Large intestine (tissue), 3 donors: ENCODE measurements around the gene FERMT2. TPM values are rescaled to one million over a fixed set of nuclear protein-coding genes. Genes with fewer than 3 reads are reported as not detected.
"Not testable (repeated sequence)": the region's sequence is repeated elsewhere in the genome, so short reads cannot be mapped to it uniquely, and the experiment has no call there.

Experiments
- DNase-seq, 2 donors: peaks; one replicate each; pipeline versions ENCODE4 v3.0.0 to v3.0.0-alpha.2; 2013
- H3K27ac ChIP-seq: one replicate; pipeline ENCODE4 v1.5.1; 2013; ENCODE audit warnings: low read length
- H3K27me3 ChIP-seq: 2 replicates; pipeline ENCODE4 v1.6.1; 2013; ENCODE audit warnings: low read length; ENCODE audit not compliant: control insufficient read depth, insufficient read depth
- H3K36me3 ChIP-seq: 2 replicates; pipeline ENCODE4 v1.6.1; 2013; ENCODE audit warnings: low read length; ENCODE audit not compliant: control insufficient read depth, insufficient read depth
- H3K4me1 ChIP-seq: one replicate; pipeline ENCODE4 v1.6.1; 2013; ENCODE audit warnings: low read length; ENCODE audit not compliant: control insufficient read depth, insufficient read depth
- H3K4me3 ChIP-seq: one replicate; pipeline ENCODE4 v1.5.1; 2013; ENCODE audit warnings: low read length
- H3K9me3 ChIP-seq: one replicate; pipeline ENCODE4 v1.6.1; 2013; ENCODE audit warnings: mild to moderate bottlenecking, low read depth, low read length, moderate library complexity; ENCODE audit not compliant: control insufficient read depth
- WGBS: methylation state at CpG from one replicate; pipeline ENCODE4 v1.1.5; 2013; ENCODE audit warnings: low lambda C conversion rate; ENCODE audit not compliant: insufficient coverage; 5-methylcytosine and 5-hydroxymethylcytosine counted together
- polyA plus RNA-seq: library from polyadenylated mRNA; unstranded; fragments of 120-200 nt; gene quantifications from one replicate; pipeline ENCODE4 v1.2.1, GENCODE V29; 2013

Gene FERMT2
- polyA plus RNA-seq, 1 donor = 61.1 TPM

DNA sequence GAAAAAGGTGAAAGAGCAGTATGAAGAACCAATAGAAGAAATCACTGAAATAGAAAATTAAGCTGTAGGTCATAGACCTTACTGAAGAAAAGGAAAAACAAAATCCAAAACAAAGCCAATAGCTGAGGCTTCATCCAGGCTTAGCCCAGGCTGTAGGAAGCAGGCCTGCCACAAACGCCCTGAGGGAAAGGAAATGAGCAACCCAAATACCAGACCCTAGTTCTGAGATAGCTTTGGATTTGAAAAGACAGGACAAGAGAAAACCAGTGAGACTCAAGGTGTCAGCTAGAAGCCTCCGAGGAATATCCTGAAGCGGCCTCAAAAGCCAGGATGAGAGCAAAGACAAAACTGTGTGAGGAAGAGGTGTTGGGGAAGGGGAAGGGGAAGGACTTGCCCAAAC lies 79.2 kb downstream of the FERMT2 start:
- WGBS = 100% methylated on average over 2 of the region's 3 CpGs
- DNase-seq = no peak
- Histone ChIP-seq H3K4me3 (no peak overlapping the region), H3K9me3 (no peaks in the 10 kb centered on the region), H3K4me1 (no peaks in the 10 kb centered on the region), H3K36me3 (peaks cover 22% of the 10 kb centered on the region), H3K27ac (no peak overlapping the region), H3K27me3 (no peaks in the 10 kb centered on the region)

DNA sequence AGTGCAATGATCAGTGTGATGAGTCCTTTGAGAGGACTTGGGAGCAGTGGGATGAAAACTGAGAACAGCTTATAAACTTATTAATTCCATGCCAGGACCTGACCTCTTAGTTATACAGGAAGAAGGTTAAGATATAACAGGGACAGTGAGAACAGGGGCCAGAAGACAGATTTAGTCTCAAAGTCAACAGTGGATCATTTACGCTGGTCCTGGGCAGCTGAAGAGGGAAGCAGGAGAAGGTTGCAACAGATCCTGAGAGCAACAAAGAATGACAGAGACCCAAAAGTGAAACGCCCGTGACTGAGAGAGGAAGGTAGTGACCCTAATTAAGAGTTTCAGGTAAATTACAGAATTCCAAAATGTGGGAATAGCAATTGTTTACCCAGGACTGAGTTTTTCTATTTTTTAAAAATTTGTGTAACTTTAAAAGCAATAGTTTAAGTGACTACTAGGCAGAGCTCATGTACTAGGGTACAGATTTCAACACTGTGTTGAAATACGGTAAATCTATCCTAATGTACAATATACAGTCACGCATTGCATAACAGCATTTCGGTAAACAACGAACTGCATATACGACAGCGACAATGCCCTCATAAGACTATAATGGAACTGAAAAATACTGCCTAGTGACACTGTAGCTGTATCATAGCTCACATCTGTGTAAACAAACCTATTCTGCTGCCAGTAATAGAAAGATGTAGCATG lies 81.8 kb downstream of the FERMT2 start:
- no CpG with 5 or more reads among the region's 9 CpGs for WGBS

DNA sequence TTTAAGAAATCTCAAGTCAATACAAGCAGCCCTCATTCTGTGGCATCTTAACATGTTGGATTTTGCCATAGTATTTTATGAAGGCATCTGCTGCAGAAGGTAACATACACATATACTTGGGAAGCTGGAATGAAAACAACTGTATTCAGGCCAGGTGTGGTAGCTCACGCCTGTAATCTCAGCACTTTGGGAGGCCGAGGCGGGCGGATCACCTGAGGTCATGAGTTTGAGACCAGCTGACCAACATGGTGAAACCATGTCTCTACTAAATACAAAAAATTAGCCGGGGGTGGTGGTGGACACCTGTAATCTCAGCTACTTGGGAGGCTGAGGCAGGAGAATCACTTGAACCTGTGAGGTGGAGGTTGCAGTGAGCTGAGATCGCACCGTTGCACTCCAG lies 86.0 kb downstream of the FERMT2 start:
- not testable (repeated sequence) for H3K27ac ChIP-seq, H3K4me3 ChIP-seq, H3K27me3 ChIP-seq, H3K4me1 ChIP-seq, DNase-seq, H3K9me3 ChIP-seq
- WGBS = no CpG with 5 or more reads among the region's 7 CpGs
- H3K36me3 ChIP-seq = peaks cover 21% of the 10 kb centered on the region

More for the DNA sequence above, 81.8 kb downstream of the FERMT2 start:
- no peak overlapping the region for H3K27ac ChIP-seq
- H3K4me3 ChIP-seq = no peak overlapping the region
- no peaks in the 10 kb centered on the region for H3K4me1 ChIP-seq
- DNase-seq = no peak
- no peaks in the 10 kb centered on the region for H3K9me3 ChIP-seq
- no peaks in the 10 kb centered on the region for H3K27me3 ChIP-seq
- H3K36me3 ChIP-seq = peaks cover 22% of the 10 kb centered on the region

DNA sequence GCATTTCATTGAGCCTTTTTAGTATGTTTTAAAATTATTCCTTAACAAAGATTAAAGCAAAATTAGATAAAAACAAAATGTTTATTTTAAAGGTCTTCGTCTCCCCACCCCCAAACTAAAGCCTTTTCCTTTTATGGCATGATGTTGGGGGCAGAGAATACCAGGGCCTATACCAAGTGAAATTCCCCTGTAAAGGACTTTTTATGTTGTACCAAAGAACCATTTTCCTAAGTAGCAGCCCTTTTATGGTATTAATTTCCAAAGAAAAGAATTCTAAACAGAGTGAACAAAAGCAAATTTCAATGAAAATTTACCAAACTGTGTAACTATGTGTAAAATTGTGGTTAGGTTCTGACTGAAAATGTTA lies 87.5 kb downstream of the FERMT2 start:
- Histone ChIP-seq H3K36me3 (peaks cover 13% of the 10 kb centered on the region), H3K4me1 (no peaks in the 10 kb centered on the region), H3K27me3 (no peaks in the 10 kb centered on the region), H3K4me3 (no peak overlapping the region), H3K27ac (no peak overlapping the region), H3K9me3 (no peaks in the 10 kb centered on the region)
- no CpG with 5 or more reads among the region's 1 CpG for WGBS
- DNase-seq = no peak

DNA sequence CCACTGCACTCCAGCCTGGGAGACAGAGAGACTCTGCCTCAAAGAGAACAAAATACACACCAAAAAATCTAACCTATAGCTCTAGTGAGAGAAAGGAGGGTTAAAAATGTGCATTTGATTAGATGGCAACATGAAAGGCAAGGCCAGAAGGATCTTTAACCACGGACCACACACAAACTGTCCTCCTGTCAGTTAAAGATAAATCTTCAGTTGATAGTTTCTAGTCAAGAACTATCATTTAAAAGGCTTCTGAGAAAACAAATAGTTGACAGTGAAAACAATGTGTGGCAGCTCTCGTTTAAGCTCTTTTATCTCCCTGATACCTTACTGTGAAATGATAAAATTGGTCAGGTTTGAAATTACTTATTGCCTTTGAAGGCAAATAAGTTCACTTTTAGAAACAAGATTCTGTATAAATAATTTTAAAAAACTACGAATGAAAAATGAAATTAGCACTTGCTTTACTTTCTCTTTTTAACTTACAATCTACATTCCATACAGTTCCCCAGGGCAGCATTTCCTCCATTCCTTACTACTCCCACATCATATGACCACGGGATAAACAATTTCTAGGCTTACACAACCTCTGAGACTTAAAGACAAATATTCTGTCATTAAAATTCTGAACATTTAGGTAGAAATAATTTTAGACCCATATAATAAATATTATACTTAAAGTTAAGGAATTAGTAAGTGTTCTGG lies 88.1 kb downstream of the FERMT2 start:
- Histone ChIP-seq H3K4me3 (no peak overlapping the region), H3K9me3 (no peaks in the 10 kb centered on the region), H3K27ac (no peak overlapping the region), H3K27me3 (no peaks in the 10 kb centered on the region), H3K36me3 (peaks cover 11% of the 10 kb centered on the region), H3K4me1 (no peaks in the 10 kb centered on the region)
- 60% methylated on average over 1 of the region's 4 CpGs for WGBS
- DNase-seq = peak in 1 of 2 donors; percentile 10

DNA sequence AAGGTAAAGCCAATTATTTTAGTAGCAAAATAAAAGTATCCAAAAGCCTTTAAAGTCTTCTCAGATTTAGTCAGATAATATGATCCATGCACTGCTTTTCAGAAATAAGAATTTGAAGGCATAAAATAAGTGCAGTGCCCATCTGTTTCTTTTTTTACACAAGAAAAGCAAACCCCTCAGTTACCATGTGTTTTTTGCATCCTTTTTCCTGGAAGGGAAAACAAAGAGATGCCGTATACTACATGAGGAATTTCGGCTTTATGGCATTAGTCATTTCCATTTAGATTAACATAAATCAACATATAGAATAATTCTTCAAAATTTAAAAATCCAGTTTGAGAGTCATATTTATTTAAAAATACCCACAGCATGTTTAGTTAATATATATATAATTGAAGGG lies 89.4 kb downstream of the FERMT2 start:
- H3K36me3 ChIP-seq = peaks cover 8% of the 10 kb centered on the region
- WGBS = 83% methylated on average over 1 of the region's 2 CpGs

DNA sequence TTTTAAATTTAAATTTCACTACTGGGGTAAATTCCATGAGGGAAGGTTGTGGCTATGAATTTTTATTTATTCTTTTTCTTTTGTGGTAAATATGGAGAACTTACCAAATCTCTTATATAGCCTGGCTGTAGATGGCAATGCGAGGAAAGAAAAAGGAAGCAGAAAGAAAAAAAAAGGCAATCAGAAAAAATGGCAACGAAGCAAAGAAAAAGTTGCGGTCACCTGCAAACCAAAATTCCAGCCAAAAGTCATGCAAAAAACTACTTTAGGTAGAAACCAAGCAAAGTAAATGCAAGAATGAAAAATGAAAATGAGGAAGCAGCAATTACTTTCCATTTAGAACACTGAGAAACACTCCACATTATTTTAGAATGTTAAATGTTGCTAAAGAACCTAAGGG lies 89.9 kb downstream of the FERMT2 start:
- Histone ChIP-seq H3K4me1 (no peaks in the 10 kb centered on the region), H3K27ac (no peak overlapping the region), H3K4me3 (no peak overlapping the region), H3K9me3 (no peaks in the 10 kb centered on the region), H3K27me3 (no peaks in the 10 kb centered on the region), H3K36me3 (peaks cover 8% of the 10 kb centered on the region)
- 96% methylated on average over 3 of the region's 3 CpGs for WGBS
- no peak for DNase-seq

More for the DNA sequence above, 89.4 kb downstream of the FERMT2 start:
- no peaks in the 10 kb centered on the region for H3K27me3 ChIP-seq
- DNase-seq = no peak
- H3K4me3 ChIP-seq = no peak overlapping the region
- no peak overlapping the region for H3K27ac ChIP-seq
- H3K4me1 ChIP-seq = no peaks in the 10 kb centered on the region
- H3K9me3 ChIP-seq = no peaks in the 10 kb centered on the region

DNA sequence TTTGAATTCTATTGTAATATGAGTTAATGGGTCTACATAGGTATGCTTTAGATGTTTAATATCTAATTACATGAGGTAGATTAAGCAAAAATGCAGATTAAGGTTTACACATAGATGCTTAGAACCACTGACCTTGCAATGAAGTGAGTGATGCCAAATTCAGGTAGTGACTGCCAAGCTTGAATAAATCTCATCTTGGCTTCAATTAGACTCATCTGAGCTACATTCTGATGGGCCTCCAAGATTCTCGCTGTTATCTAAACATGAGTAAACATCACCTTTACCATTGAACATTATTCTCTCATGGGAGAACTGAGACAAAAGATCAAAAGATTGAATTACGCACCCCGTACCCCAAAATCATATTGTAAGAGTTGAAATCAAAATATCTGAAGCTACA lies 90.6 kb downstream of the FERMT2 start:
- DNase-seq = no peak
- 90% methylated on average over 2 of the region's 3 CpGs for WGBS
- H3K4me3 ChIP-seq = no peak overlapping the region
- H3K9me3 ChIP-seq = no peaks in the 10 kb centered on the region
- no peaks in the 10 kb centered on the region for H3K27me3 ChIP-seq
- H3K4me1 ChIP-seq = no peaks in the 10 kb centered on the region
- H3K27ac ChIP-seq = no peak overlapping the region
- peaks cover 8% of the 10 kb centered on the region for H3K36me3 ChIP-seq

DNA sequence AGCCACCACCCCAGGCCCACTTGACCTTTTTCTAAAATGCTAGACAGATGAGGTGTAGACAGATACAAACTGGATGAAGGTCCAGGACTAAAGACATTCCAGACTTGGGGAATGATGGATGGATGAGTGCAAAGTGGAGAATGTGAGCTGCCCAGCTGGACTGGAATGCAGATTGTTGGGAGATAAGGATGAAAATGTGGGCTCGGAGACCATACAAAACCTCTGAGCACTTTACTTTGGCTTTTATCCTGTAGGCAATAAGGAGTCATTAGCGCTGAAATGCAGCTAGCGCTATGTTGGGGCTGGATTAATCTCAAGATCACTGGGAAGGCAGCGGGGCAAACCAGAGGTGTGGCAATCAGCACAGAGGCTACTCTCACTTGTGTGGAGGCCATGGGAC lies 94.7 kb downstream of the FERMT2 start:
- H3K36me3 ChIP-seq = no peaks in the 10 kb centered on the region
- no peaks in the 10 kb centered on the region for H3K9me3 ChIP-seq
- H3K4me3 ChIP-seq = no peak overlapping the region
- no peak overlapping the region for H3K27ac ChIP-seq
- no peaks in the 10 kb centered on the region for H3K27me3 ChIP-seq
- DNase-seq = no peak
- H3K4me1 ChIP-seq = no peaks in the 10 kb centered on the region
- WGBS = no CpG with 5 or more reads among the region's 4 CpGs

DNA sequence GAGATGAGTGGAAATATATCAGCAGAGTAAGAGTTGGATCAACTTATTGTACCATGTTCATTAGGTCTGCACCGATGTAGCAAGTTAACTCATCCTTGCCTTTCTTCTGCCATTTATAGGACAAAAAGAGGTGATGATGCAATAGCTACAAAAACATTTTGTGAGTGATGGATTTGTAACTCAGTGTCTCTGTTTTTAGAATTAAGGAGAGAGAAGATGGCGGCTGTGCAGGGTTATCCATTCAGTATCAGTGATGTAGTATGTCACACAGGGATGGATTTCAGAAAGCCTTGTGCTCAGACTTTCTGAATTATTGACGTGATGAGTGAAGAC lies 97.4 kb downstream of the FERMT2 start:
- no CpG with 5 or more reads among the region's 3 CpGs for WGBS
- DNase-seq = no peak
- Histone ChIP-seq H3K9me3 (no peaks in the 10 kb centered on the region), H3K36me3 (no peaks in the 10 kb centered on the region), H3K4me3 (no peak overlapping the region), H3K27ac (no peak overlapping the region), H3K4me1 (no peaks in the 10 kb centered on the region), H3K27me3 (no peaks in the 10 kb centered on the region)
